GM12878 (cell line): ENCODE data around the gene SLC39A11. TPM values are rescaled to one million over a fixed set of nuclear protein-coding genes. Genes with fewer than 3 reads are reported as not detected.

Source experiments
- ATAC-seq: fragments of 200-7000 bp; cut with Tn5 transposase; 3 replicates; pipeline ENCODE4 v1.9.1; 2020; ENCODE audit warnings: mild to moderate bottlenecking, moderate library complexity
- BruUV-seq: library from RNA; stranded (reverse); fragments of 400-500 nt; replicated peaks from 2 replicates; lab custom pipeline; 2021; lab: Mats Ljungman, UMichigan
- CTCF ChIA-PET: fragments of 300-600 bp; sonication (Branson Sonifier 250); formaldehyde crosslinking; extraction: SDS; loops from one replicate; lab custom pipeline; 2021; ENCODE audit warnings: inconsistent platforms; lab: Yijun Ruan, JAX
- POLR2A ChIA-PET: fragments of 350-600 bp; formaldehyde crosslinking; extraction: SDS; loops from one replicate; lab custom pipeline; 2021; ENCODE audit warnings: inconsistent platforms; lab: Charles Lee
- RAD21 ChIA-PET: fragments of 300-600 bp; sonication (Branson Sonifier 250); formaldehyde crosslinking; loops from one replicate; lab custom pipeline; 2023; ENCODE audit warnings: antibody characterized with exemption; ENCODE audit not compliant: unreplicated experiment; lab: Charles Lee
- SMC1A ChIA-PET: fragments of 300-600 bp; sonication (Branson Sonifier 250); formaldehyde crosslinking; loops from one replicate; lab custom pipeline; 2023; ENCODE audit not compliant: unreplicated experiment, uncharacterized antibody; lab: Charles Lee
- DNase-seq: peaks from one replicate; pipeline ENCODE4 v3.0.0-alpha.2; 2011; ENCODE audit warnings: low read depth, low spot score
- FAIRE-seq: peaks from 3 replicates; lab custom pipeline; 2011; peaks lifted over from hg19 to GRCh38; lab: Jason Lieb, UNC
- H2AFZ ChIP-seq: 2 replicates; pipeline ENCODE4 v1.6.0; 2011; ENCODE audit warnings: low read depth, low read length, control low read depth; ENCODE audit not compliant: control insufficient read depth
- H3K27ac ChIP-seq: 2 replicates; pipeline ENCODE4 v1.5.1; 2011; ENCODE audit warnings: control low read depth; ENCODE audit not compliant: control insufficient read depth, insufficient read depth
- H3K27me3 ChIP-seq, 2 experiments: replicated peaks in 1 of 2; 2 replicates each; pipeline versions ENCODE4 v1.6.0 to v1.6.1; 2011; ENCODE audit warnings: low read length in 1 of 2; ENCODE audit not compliant: control insufficient read depth in 2 of 2, insufficient read depth in 2 of 2
- H3K36me3 ChIP-seq, 2 experiments: 2 replicates each; pipeline ENCODE4 v1.5.1; 2011; ENCODE audit warnings: low read length in 1 of 2; ENCODE audit not compliant: control insufficient read depth in 2 of 2, insufficient read depth in 2 of 2
- H3K4me1 ChIP-seq: 2 replicates; pipeline ENCODE4 v1.6.1; 2011; ENCODE audit warnings: mild to moderate bottlenecking, low read length, moderate library complexity, mixed read lengths; ENCODE audit not compliant: control insufficient read depth, insufficient read depth
- H3K4me2 ChIP-seq: 2 replicates; pipeline ENCODE4 v1.6.0; 2011; ENCODE audit warnings: control low read depth; ENCODE audit not compliant: control insufficient read depth, insufficient read depth
- H3K4me3 ChIP-seq: fragments of 200-600 bp; sonication (generic); 2 replicates; pipeline ENCODE4 v1.5.1; 2016
- H3K79me2 ChIP-seq: 2 replicates; pipeline ENCODE4 v1.6.0; 2011; ENCODE audit warnings: low read length; ENCODE audit not compliant: control insufficient read depth, insufficient read depth
- H3K9ac ChIP-seq: 2 replicates; pipeline ENCODE4 v1.8.0; 2011; ENCODE audit warnings: low read length, control low read depth, mixed read lengths; ENCODE audit not compliant: control insufficient read depth, insufficient read depth
- H3K9me3 ChIP-seq: replicated peaks from 3 replicates; pipeline ENCODE4 v1.5.1; 2011; ENCODE audit warnings: mild to moderate bottlenecking, low read length; ENCODE audit not compliant: control insufficient read depth, insufficient read depth
- H4K20me1 ChIP-seq: 2 replicates; pipeline ENCODE4 v1.6.0; 2011; ENCODE audit not compliant: control insufficient read depth, insufficient read depth
- BCL11A ChIP-seq: IDR thresholded peaks from 2 replicates; pipeline ENCODE4 v1.6.1; 2011; ENCODE audit warnings: low read depth, low read length
- BMI1 ChIP-seq: fragments of 450-650 bp; IDR thresholded peaks from 2 replicates; pipeline ENCODE4 v1.6.1; 2016; ENCODE audit warnings: mild to moderate bottlenecking, moderate library complexity, borderline replicate concordance
- CREB1 ChIP-seq: IDR thresholded peaks from 2 replicates; pipeline ENCODE4 v1.6.1; 2012; ENCODE audit warnings: low read depth, mild to moderate bottlenecking, inconsistent platforms
- EGR1 ChIP-seq, 2 experiments: IDR thresholded peaks; 1 replicate in 1 of 2; 2 replicates in 1 of 2; pipeline ENCODE4 v1.6.1; 2011 to 2012; ENCODE audit warnings: low read depth in 2 of 2, low read length in 2 of 2, borderline replicate concordance in 1 of 2, mild to moderate bottlenecking in 1 of 2, moderate library complexity in 1 of 2
- IKZF2 ChIP-seq, 2 experiments: fragments of 450-650 bp; IDR thresholded peaks; 2 replicates each; pipeline ENCODE4 v1.6.1; 2017; ENCODE audit warnings: mild to moderate bottlenecking in 2 of 2, moderate library complexity in 2 of 2
- MTA3 ChIP-seq: IDR thresholded peaks from 2 replicates; pipeline ENCODE4 v1.6.1; 2012; ENCODE audit warnings: low read length, inconsistent platforms, borderline replicate concordance
- MYB ChIP-seq: fragments of 150-350 bp; IDR thresholded peaks from 2 replicates; pipeline ENCODE4 v1.6.1; 2014; ENCODE audit warnings: mild to moderate bottlenecking, low read depth, low read length, borderline replicate concordance
- POLR2AphosphoS2 ChIP-seq: IDR thresholded peaks from 2 replicates; pipeline ENCODE4 v1.6.1; 2011; ENCODE audit warnings: low read depth, mild to moderate bottlenecking, low read length, improper control_type of control experiment, moderate library complexity
- RCOR1 ChIP-seq: conservative IDR thresholded peaks from 2 replicates; pipeline ENCODE4 v1.6.1; 2012; ENCODE audit warnings: low read depth, low read length, improper control_type of control experiment
- SMAD5 ChIP-seq: IDR thresholded peaks from 2 replicates; pipeline ENCODE4 v1.6.1; 2016; ENCODE audit warnings: antibody characterized with exemption, low read depth
- SPI1 ChIP-seq: IDR thresholded peaks from 2 replicates; pipeline ENCODE4 v1.6.1; 2011; ENCODE audit warnings: low read depth, mild to moderate bottlenecking, low read length, moderate library complexity, borderline replicate concordance; ENCODE audit not compliant: insufficient read depth
- SRF ChIP-seq, 2 experiments: IDR thresholded peaks; 2 replicates each; pipeline ENCODE4 v1.6.1; 2011; ENCODE audit warnings: low read depth in 2 of 2, low read length in 2 of 2, mild to moderate bottlenecking in 1 of 2, moderate library complexity in 1 of 2
- TARDBP ChIP-seq: IDR thresholded peaks from 2 replicates; pipeline ENCODE4 v1.6.1; 2016; ENCODE audit warnings: borderline replicate concordance
- YBX1 ChIP-seq: fragments of 450-650 bp; IDR thresholded peaks from 2 replicates; pipeline ENCODE4 v1.6.1; 2016; ENCODE audit warnings: antibody characterized with exemption
- ZNF274 ChIP-seq: IDR thresholded peaks from one replicate; pipeline ENCODE4 v1.8.0; 2011; ENCODE audit not compliant: insufficient read length, insufficient read depth
- WGBS: methylation state at CpG from one replicate; pipeline ENCODE4 v1.1.6; 2016; ENCODE audit warnings: low lambda C conversion rate; ENCODE audit not compliant: insufficient replicate concordance, insufficient coverage; ENCODE audit errors: missing lambda C conversion rate; 5-methylcytosine and 5-hydroxymethylcytosine counted together
- in situ Hi-C: fragments of 300-500 bp; cut with MboI; formaldehyde crosslinking; loops from 9 replicates; pipeline ENCODE4 v1.14.3; 2018; ENCODE audit warnings: mixed read lengths
- intact Hi-C: fragments of 100-400 bp; cut with micrococcal nuclease; formaldehyde crosslinking; loops from one replicate; pipeline ENCODE4 v1.14.2; 2022; ENCODE audit not compliant: unreplicated experiment
- polyA plus RNA-seq, 11 experiments: library from polyadenylated mRNA; depleted of rRNA in 4 of 11; unstranded in 6 of 11; stranded (reverse) in 5 of 11; fragments of >200 nt; fragmentation: Nextera tagmentation in 4 of 11; fragmentation: Illumina TruSeq in 1 of 11; extraction: Ambion mirVana in 4 of 11; extraction: Trizol in 1 of 11; gene quantifications; 1 replicate in 1 of 11; 2 replicates in 10 of 11; pipeline versions ENCODE4 v1.2.1 to v1.2.3, GENCODE V29; 2011 to 2016; ENCODE audit warnings: inconsistent platforms in 2 of 11, missing spikeins in 2 of 11, low read depth in 1 of 11
- total RNA-seq, 4 experiments: library from RNA; depleted of rRNA in 3 of 4; stranded (reverse); fragments of >200 nt in 3 of 4; fragmentation: Illumina TruSeq in 1 of 4; extraction: Trizol in 1 of 4; gene quantifications; 2 replicates each; pipeline versions ENCODE4 v1.2.1 to v1.2.3, GENCODE V29; 2013 to 2021
- TF ChIP-seq, protein P1 (sequence below): IDR thresholded peaks from 2 replicates; pipeline ENCODE4 v1.6.1; 2011; ENCODE audit warnings: low read depth, low read length, improper control_type of control experiment, borderline replicate concordance
- TF ChIP-seq, protein P2 (sequence below): fragments of 450-650 bp; IDR thresholded peaks from 2 replicates; pipeline ENCODE4 v1.6.1; 2016; ENCODE audit warnings: mild to moderate bottlenecking
- TF ChIP-seq, protein P3 (sequence below): fragments of 450-650 bp; IDR thresholded peaks from 2 replicates; pipeline ENCODE4 v1.6.1; 2017; ENCODE audit warnings: mild to moderate bottlenecking, moderate library complexity
- TF ChIP-seq, protein P4 (sequence below): IDR thresholded peaks from 2 replicates; pipeline ENCODE4 v1.6.1; 2011; ENCODE audit warnings: borderline replicate concordance, low read depth, mild to moderate bottlenecking, moderate library complexity, mixed read lengths, low read length; ENCODE audit not compliant: insufficient read depth; ENCODE audit errors: extremely low read length

The SLC39A11 gene
- total and polyA plus RNA-seq, 10 of the 15 experiments (the other 5 are each of a cell fraction or from before 2014, with no cell fraction given): 8.6 to 23.8 (median 14.0) TPM

DNA sequence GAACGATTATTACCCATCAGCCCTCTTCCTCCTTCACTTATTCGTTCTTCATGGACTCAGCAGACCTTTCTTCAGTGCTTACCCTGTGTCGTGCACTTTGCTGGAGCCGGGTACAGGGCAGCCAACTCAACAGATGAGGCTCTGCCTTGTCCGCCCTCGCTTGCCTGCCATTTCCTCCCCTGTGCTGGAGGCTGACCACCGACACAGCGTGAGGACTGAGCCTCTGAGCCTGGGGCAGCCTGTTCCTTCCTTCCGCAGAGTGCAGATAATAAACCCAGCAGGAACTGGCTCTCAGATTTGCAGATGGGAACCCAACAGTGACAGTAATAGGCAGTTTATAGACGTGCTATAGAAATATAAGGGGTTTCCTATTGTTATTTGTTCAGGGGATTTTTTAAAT, 7.0 kb upstream of the SLC39A11 start:
- SMC1A ChIA-PET: no interaction called here
- no peak overlapping the region for H2AFZ ChIP-seq
- RAD21 ChIA-PET: no interaction called here
- POLR2A ChIA-PET: no interaction called here
- in situ Hi-C loops (no loop called here), intact Hi-C loops (no loop called here)
- WGBS: 34% methylated on average over 10 of the region's 10 CpGs
- ATAC-seq (no peak), DNase-seq (no peak), FAIRE-seq (no peak)
- no peaks in the 10 kb centered on the region for H3K36me3 ChIP-seq
- CTCF ChIA-PET: interaction anchor here (0.6 kb wide), 1 partner anchor 542 kb away, joined by 3 read pairs; no protein-coding TSS in a partner anchor
- H3K9me3 ChIP-seq: no peaks in the 10 kb centered on the region
- H3K4me2 ChIP-seq: no peak overlapping the region
- H4K20me1 ChIP-seq: no peaks in the 10 kb centered on the region
- no peak for TF ChIP-seq SMAD5
- TF ChIP-seq SRF (IDR thresholded peaks at IDR 0.05; ENCODE audit: low read depth in 2 of 2, low read length in 2 of 2): no peak
- TF ChIP-seq CREB1: no peak
- no peak for TF ChIP-seq IKZF2 (IDR thresholded peaks at IDR 0.05)
- TF ChIP-seq BCL11A: no peak
- no peak for TF ChIP-seq MTA3
- no peak for TF ChIP-seq TARDBP
- TF ChIP-seq SPI1: no peak
- TF ChIP-seq, protein P1, sequence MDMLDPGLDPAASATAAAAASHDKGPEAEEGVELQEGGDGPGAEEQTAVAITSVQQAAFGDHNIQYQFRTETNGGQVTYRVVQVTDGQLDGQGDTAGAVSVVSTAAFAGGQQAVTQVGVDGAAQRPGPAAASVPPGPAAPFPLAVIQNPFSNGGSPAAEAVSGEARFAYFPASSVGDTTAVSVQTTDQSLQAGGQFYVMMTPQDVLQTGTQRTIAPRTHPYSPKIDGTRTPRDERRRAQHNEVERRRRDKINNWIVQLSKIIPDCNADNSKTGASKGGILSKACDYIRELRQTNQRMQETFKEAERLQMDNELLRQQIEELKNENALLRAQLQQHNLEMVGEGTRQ: no peak
- no peak for TF ChIP-seq YBX1
- TF ChIP-seq BMI1: no peak
- TF ChIP-seq, protein P2, sequence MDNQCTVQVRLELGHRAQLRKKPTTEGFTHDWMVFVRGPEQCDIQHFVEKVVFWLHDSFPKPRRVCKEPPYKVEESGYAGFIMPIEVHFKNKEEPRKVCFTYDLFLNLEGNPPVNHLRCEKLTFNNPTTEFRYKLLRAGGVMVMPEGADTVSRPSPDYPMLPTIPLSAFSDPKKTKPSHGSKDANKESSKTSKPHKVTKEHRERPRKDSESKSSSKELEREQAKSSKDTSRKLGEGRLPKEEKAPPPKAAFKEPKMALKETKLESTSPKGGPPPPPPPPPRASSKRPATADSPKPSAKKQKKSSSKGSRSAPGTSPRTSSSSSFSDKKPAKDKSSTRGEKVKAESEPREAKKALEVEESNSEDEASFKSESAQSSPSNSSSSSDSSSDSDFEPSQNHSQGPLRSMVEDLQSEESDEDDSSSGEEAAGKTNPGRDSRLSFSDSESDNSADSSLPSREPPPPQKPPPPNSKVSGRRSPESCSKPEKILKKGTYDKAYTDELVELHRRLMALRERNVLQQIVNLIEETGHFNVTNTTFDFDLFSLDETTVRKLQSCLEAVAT: no peak
- TF ChIP-seq, protein P3, sequence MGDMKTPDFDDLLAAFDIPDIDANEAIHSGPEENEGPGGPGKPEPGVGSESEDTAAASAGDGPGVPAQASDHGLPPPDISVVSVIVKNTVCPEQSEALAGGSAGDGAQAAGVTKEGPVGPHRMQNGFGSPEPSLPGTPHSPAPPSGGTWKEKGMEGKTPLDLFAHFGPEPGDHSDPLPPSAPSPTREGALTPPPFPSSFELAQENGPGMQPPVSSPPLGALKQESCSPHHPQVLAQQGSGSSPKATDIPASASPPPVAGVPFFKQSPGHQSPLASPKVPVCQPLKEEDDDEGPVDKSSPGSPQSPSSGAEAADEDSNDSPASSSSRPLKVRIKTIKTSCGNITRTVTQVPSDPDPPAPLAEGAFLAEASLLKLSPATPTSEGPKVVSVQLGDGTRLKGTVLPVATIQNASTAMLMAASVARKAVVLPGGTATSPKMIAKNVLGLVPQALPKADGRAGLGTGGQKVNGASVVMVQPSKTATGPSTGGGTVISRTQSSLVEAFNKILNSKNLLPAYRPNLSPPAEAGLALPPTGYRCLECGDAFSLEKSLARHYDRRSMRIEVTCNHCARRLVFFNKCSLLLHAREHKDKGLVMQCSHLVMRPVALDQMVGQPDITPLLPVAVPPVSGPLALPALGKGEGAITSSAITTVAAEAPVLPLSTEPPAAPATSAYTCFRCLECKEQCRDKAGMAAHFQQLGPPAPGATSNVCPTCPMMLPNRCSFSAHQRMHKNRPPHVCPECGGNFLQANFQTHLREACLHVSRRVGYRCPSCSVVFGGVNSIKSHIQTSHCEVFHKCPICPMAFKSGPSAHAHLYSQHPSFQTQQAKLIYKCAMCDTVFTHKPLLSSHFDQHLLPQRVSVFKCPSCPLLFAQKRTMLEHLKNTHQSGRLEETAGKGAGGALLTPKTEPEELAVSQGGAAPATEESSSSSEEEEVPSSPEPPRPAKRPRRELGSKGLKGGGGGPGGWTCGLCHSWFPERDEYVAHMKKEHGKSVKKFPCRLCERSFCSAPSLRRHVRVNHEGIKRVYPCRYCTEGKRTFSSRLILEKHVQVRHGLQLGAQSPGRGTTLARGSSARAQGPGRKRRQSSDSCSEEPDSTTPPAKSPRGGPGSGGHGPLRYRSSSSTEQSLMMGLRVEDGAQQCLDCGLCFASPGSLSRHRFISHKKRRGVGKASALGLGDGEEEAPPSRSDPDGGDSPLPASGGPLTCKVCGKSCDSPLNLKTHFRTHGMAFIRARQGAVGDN: no peak
- TF ChIP-seq, protein P4, sequence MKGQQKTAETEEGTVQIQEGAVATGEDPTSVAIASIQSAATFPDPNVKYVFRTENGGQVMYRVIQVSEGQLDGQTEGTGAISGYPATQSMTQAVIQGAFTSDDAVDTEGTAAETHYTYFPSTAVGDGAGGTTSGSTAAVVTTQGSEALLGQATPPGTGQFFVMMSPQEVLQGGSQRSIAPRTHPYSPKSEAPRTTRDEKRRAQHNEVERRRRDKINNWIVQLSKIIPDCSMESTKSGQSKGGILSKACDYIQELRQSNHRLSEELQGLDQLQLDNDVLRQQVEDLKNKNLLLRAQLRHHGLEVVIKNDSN: no peak
- no peak for TF ChIP-seq POLR2AphosphoS2
- TF ChIP-seq MYB: no peak
- no peak for TF ChIP-seq ZNF274
- no peak for TF ChIP-seq EGR1 (IDR thresholded peaks at IDR 0.05; ENCODE audit: borderline replicate concordance in 1 of 2, low read depth in 2 of 2, low read length in 2 of 2)
- no peak for TF ChIP-seq RCOR1
- H3K9ac ChIP-seq: no peak overlapping the region
- H3K27ac ChIP-seq: no peak overlapping the region
- no peak overlapping the region for H3K4me3 ChIP-seq
- H3K27me3 ChIP-seq: no peaks in the 10 kb centered on the region
- no peaks in the 10 kb centered on the region for H3K4me1 ChIP-seq
- no TSS peak for BruUV-seq
- no peaks in the 10 kb centered on the region for H3K79me2 ChIP-seq
